Measurements from ENCODE around the gene ZNF800. TPM values are rescaled to one million over a fixed set of nuclear protein-coding genes. Genes with fewer than 3 reads are reported as not detected.

ZNF800 gene
- total RNA-seq, 1 donor from 2014 or later, result 31.9 TPM

GRCh38 chr7:127365957-127366315 lies 26.6 kb downstream of the ZNF800 start:
- Histone ChIP-seq H3K4me1 (no peaks in the 10 kb centered on the region), H3K4me3 (no peak overlapping the region), H3K27me3 (no peaks in the 10 kb centered on the region), H3K9me3 (no peaks in the 10 kb centered on the region), H3K27ac (no peak overlapping the region), H3K36me3 (peaks cover 0 to 12% of the 10 kb centered on the region in 2 donors)
- no peak for DNase-seq (ENCODE audit: extremely low spot score in 2 of 2)
- TF ChIP-seq POLR2AphosphoS5 (IDR thresholded peaks at IDR 0.05; ENCODE audit: insufficient read depth in 1 of 2, low read depth in 1 of 2) (no peak), POLR2A (IDR thresholded peaks at IDR 0.05) (no peak), CTCF (IDR thresholded peaks at IDR 0.05) (no peak)
- intact Hi-C loops (cut with DNase I), result no loop called here

- no peaks in the 10 kb centered on the region for H3K27me3 ChIP-seq
- DNase-seq (ENCODE audit: extremely low spot score in 2 of 2), result no peak
- no peak overlapping the region for H3K4me3 ChIP-seq
- H3K4me1 ChIP-seq, result no peaks in the 10 kb centered on the region
- H3K9me3 ChIP-seq, result no peaks in the 10 kb centered on the region
- peaks cover 0 to 12% of the 10 kb centered on the region in 2 donors for H3K36me3 ChIP-seq
- no peak overlapping the region for H3K27ac ChIP-seq
- intact Hi-C loops (cut with DNase I), result no loop called here
- no peak for TF ChIP-seq POLR2A (IDR thresholded peaks at IDR 0.05)
- TF ChIP-seq POLR2AphosphoS5 (IDR thresholded peaks at IDR 0.05; ENCODE audit: insufficient read depth in 1 of 2, low read depth in 1 of 2), result no peak
- TF ChIP-seq CTCF (IDR thresholded peaks at IDR 0.05), result no peak
Measured at GRCh38 chr7:127365164-127365956, 27.1 kb downstream of the ZNF800 start.

GRCh38 chr7:127362364-127363027 lies 30.0 kb downstream of the ZNF800 start:
- TF ChIP-seq CTCF (IDR thresholded peaks at IDR 0.05) (no peak), POLR2AphosphoS5 (IDR thresholded peaks at IDR 0.05; ENCODE audit: insufficient read depth in 1 of 2, low read depth in 1 of 2) (no peak), POLR2A (IDR thresholded peaks at IDR 0.05) (no peak)
- no peak for DNase-seq (ENCODE audit: extremely low spot score in 2 of 2)
- Histone ChIP-seq H3K36me3 (peaks cover 0 to 7% of the 10 kb centered on the region in 2 donors), H3K4me3 (no peak overlapping the region), H3K27me3 (no peaks in the 10 kb centered on the region), H3K27ac (no peak overlapping the region), H3K4me1 (no peaks in the 10 kb centered on the region), H3K9me3 (no peaks in the 10 kb centered on the region)
- intact Hi-C loops (cut with DNase I), result no loop called here

GRCh38 chr7:127361736-127362135 lies 30.8 kb downstream of the ZNF800 start:
- DNase-seq (ENCODE audit: extremely low spot score in 2 of 2), result no peak
- peaks cover 0 to 7% of the 10 kb centered on the region in 2 donors for H3K36me3 ChIP-seq
- no peak overlapping the region for H3K27ac ChIP-seq
- no peaks in the 10 kb centered on the region for H3K4me1 ChIP-seq
- H3K27me3 ChIP-seq, result no peaks in the 10 kb centered on the region
- no peak overlapping the region for H3K4me3 ChIP-seq
- no peak for TF ChIP-seq POLR2AphosphoS5 (IDR thresholded peaks at IDR 0.05; ENCODE audit: insufficient read depth in 1 of 2, low read depth in 1 of 2)
- no peak for TF ChIP-seq POLR2A (IDR thresholded peaks at IDR 0.05)
- intact Hi-C loops (cut with DNase I), result no loop called here
- H3K9me3 ChIP-seq, result no peaks in the 10 kb centered on the region

- no peak for TF ChIP-seq POLR2AphosphoS5 (IDR thresholded peaks at IDR 0.05; ENCODE audit: insufficient read depth in 1 of 2, low read depth in 1 of 2)
- TF ChIP-seq POLR2A (IDR thresholded peaks at IDR 0.05), result no peak
- no peak for TF ChIP-seq CTCF (IDR thresholded peaks at IDR 0.05)
- intact Hi-C loops (cut with DNase I), result no loop called here
- Histone ChIP-seq H3K4me1 (no peaks in the 10 kb centered on the region), H3K27ac (no peak overlapping the region), H3K27me3 (no peaks in the 10 kb centered on the region), H3K9me3 (no peaks in the 10 kb centered on the region), H3K36me3 (peaks cover 0 to 7% of the 10 kb centered on the region in 2 donors), H3K4me3 (no peak overlapping the region)
- DNase-seq (ENCODE audit: extremely low spot score in 2 of 2), result no peak
Measured at GRCh38 chr7:127359011-127359410, 33.5 kb downstream of the ZNF800 start.

Data from vagina (tissue), 2 donors.